Urinary bladder (tissue), 4 donors: ENCODE results near the gene TPGS1. TPM values are rescaled to one million over a fixed set of nuclear protein-coding genes. Genes with fewer than 3 reads are reported as not detected.

Experiments
- DNase-seq: peaks from one replicate; pipeline ENCODE4 v3.0.0-alpha.2; 2015; ENCODE audit errors: extremely low spot score
- H3K27ac ChIP-seq: one replicate; pipeline ENCODE4 v1.5.1; 2013; ENCODE audit warnings: low read depth, mild to moderate bottlenecking, moderate library complexity
- H3K36me3 ChIP-seq: one replicate; pipeline ENCODE4 v1.6.1; 2013; ENCODE audit warnings: mild to moderate bottlenecking, moderate library complexity; ENCODE audit not compliant: insufficient read depth
- H3K4me1 ChIP-seq: one replicate; pipeline ENCODE4 v1.6.1; 2013; ENCODE audit warnings: mild to moderate bottlenecking, moderate library complexity; ENCODE audit not compliant: insufficient read depth
- H3K4me3 ChIP-seq: one replicate; pipeline ENCODE4 v1.5.1; 2013; ENCODE audit warnings: low read depth, low read length
- WGBS: extraction: QIAGEN DNeasy Blood & Tissue Kit; methylation state at CpG from one replicate; pipeline ENCODE4 v1.1.7; 2013; 5-methylcytosine and 5-hydroxymethylcytosine counted together
- polyA plus RNA-seq: library from polyadenylated mRNA; stranded (reverse); fragments of 200-250 nt; gene quantifications from one replicate; pipeline ENCODE4 v1.2.3, GENCODE V29; 2013
- total RNA-seq: library from RNA; depleted of rRNA; stranded (reverse); fragments of >200 nt; gene quantifications from one replicate; pipeline ENCODE4 v1.2.3, GENCODE V29; 2014
- donor health status: healthy with polysubstance abuse.
- donor health status: healthy.

Gene TPGS1
- total and polyA plus RNA-seq, 2 donors: 9.3 to 30.3 TPM

DNA sequence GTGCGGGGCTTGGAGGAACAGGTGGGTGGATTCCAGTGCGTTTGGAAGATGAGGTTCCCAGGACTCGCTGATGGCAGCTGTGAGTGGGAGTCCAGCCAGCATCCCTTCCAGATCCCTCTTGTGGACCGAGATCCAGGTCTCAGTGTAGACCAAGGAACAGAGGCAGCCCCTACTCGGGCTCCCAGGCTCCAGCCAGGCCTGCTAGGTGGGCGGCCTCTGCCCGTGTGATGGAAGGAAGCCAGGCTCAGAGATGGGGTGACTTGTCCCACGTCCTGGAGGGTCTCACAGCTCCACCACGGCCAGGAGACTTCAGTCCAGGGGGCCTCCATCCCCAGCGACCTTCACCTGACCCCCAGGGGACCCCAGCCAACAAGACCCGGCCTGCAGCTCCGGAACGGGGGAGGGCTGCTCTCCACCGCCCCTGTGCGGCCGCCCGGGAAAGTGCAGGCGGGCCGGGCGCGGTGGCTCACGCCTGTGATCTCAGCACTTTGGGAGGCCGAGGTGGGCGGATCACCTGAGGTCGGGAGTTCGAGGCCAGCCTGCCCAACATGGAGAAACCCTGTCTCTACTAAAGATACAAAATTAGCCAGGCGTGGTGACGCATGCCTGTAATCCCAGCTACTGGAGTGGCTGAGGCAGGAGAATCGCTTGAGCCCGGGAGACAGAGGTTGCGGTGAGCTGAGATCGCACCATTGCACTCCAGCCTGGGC lies 11.7 kb upstream of the TPGS1 start:
- Histone ChIP-seq H3K4me3 (no peak overlapping the region), H3K4me1 (peaks cover 2% of the 10 kb centered on the region), H3K36me3 (no peaks in the 10 kb centered on the region), H3K27ac (no peak overlapping the region)
- WGBS: 20% methylated on average over 32 of the region's 32 CpGs
- no peak for DNase-seq

GRCh38 chr19:496112-496665 lies 11.1 kb upstream of the TPGS1 start, which contains the start of gene MADCAM1:
Gene MADCAM1, plus strand, starts transcription at chr19:496486. Its CDS starts 14 bp downstream, at chr19:496500.
- Histone ChIP-seq H3K4me3 (no peak within 1 kb of the TSS), H3K4me1 (peaks cover 2% of the 10 kb centered on the region), H3K36me3 (no peaks in the 10 kb centered on the region), H3K27ac (no peak within 1 kb of the TSS)
- WGBS: 9% methylated on average over 33 of the region's 33 CpGs
- no peak for DNase-seq

DNA sequence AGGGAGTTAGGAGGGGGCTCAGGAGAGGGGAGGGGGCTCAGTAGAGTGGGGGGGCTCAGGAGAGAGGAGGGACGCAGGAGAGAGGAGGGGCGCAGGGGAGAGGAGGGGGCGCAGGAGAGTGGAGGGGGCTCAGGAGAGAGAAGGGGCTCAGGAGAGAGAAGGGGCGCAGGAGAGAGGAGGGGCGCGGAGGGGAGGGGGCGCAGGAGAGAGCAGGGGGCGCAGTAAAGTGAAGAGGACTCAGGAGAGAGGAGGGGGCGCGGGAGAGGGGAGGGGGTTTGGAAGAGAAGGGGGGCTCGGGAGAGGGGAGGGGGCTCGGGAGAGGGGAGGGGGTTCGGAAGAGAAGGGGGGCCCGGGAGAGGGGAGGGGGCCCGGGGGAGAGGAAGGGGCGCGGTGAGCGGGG lies 10.3 kb upstream of the TPGS1 start:
- no peak for DNase-seq
- H3K4me3 ChIP-seq: no peak overlapping the region
- H3K4me1 ChIP-seq: peaks cover 2% of the 10 kb centered on the region
- H3K27ac ChIP-seq: no peak overlapping the region
- no peaks in the 10 kb centered on the region for H3K36me3 ChIP-seq
- WGBS: 10% methylated on average over 17 of the region's 18 CpGs

- Histone ChIP-seq H3K27ac (no peak overlapping the region), H3K4me1 (peaks cover 2% of the 10 kb centered on the region), H3K4me3 (no peak overlapping the region), H3K36me3 (no peaks in the 10 kb centered on the region)
- WGBS: 1% methylated on average over 36 of the region's 36 CpGs
- DNase-seq: no peak
These were observed 9.8 kb upstream of the TPGS1 start for GRCh38 chr19:497491-497868.

- Histone ChIP-seq H3K27ac (no peak overlapping the region), H3K4me3 (no peak overlapping the region), H3K36me3 (no peaks in the 10 kb centered on the region), H3K4me1 (peaks cover 2% of the 10 kb centered on the region)
- WGBS: 7% methylated on average over 50 of the region's 50 CpGs
- no peak for DNase-seq
These were observed 9.3 kb upstream of the TPGS1 start for GRCh38 chr19:497869-498510.

DNA sequence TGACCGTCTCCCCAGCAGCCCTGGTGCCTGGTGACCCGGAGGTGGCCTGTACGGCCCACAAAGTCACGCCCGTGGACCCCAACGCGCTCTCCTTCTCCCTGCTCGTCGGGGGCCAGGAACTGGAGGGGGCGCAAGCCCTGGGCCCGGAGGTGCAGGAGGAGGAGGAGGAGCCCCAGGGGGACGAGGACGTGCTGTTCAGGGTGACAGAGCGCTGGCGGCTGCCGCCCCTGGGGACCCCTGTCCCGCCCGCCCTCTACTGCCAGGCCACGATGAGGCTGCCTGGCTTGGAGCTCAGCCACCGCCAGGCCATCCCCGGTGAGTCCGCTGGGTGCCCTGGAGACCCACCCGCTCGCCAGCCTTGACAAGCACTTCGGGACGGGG lies 8.8 kb upstream of the TPGS1 start:
- no peak for DNase-seq

GRCh38 chr19:498977-499623 lies 8.2 kb upstream of the TPGS1 start:
- H3K4me1 ChIP-seq: peaks cover 2% of the 10 kb centered on the region
- WGBS: 77% methylated on average over 31 of the region's 31 CpGs
- DNase-seq: no peak
- H3K36me3 ChIP-seq: no peaks in the 10 kb centered on the region
- no peak overlapping the region for H3K4me3 ChIP-seq
- H3K27ac ChIP-seq: no peak overlapping the region

More for the DNA sequence above, 8.8 kb upstream of the TPGS1 start:
- 14% methylated on average over 26 of the region's 26 CpGs for WGBS
- H3K4me1 ChIP-seq: peaks cover 2% of the 10 kb centered on the region
- no peak overlapping the region for H3K4me3 ChIP-seq
- H3K27ac ChIP-seq: no peak overlapping the region
- H3K36me3 ChIP-seq: no peaks in the 10 kb centered on the region

- Histone ChIP-seq H3K36me3 (no peaks in the 10 kb centered on the region), H3K27ac (no peak overlapping the region), H3K4me1 (peaks cover 2% of the 10 kb centered on the region), H3K4me3 (no peak overlapping the region)
- WGBS: 85% methylated on average over 17 of the region's 17 CpGs
- no peak for DNase-seq
These were observed 5.7 kb upstream of the TPGS1 start for GRCh38 chr19:501646-502045.

GRCh38 chr19:504616-505015 lies 2.7 kb upstream of the TPGS1 start:
- H3K36me3 ChIP-seq: no peaks in the 10 kb centered on the region
- no peaks in the 10 kb centered on the region for H3K4me1 ChIP-seq
- no peak overlapping the region for H3K27ac ChIP-seq
- H3K4me3 ChIP-seq: no peak overlapping the region
- no peak for DNase-seq
- 88% methylated on average over 14 of the region's 14 CpGs for WGBS

DNA sequence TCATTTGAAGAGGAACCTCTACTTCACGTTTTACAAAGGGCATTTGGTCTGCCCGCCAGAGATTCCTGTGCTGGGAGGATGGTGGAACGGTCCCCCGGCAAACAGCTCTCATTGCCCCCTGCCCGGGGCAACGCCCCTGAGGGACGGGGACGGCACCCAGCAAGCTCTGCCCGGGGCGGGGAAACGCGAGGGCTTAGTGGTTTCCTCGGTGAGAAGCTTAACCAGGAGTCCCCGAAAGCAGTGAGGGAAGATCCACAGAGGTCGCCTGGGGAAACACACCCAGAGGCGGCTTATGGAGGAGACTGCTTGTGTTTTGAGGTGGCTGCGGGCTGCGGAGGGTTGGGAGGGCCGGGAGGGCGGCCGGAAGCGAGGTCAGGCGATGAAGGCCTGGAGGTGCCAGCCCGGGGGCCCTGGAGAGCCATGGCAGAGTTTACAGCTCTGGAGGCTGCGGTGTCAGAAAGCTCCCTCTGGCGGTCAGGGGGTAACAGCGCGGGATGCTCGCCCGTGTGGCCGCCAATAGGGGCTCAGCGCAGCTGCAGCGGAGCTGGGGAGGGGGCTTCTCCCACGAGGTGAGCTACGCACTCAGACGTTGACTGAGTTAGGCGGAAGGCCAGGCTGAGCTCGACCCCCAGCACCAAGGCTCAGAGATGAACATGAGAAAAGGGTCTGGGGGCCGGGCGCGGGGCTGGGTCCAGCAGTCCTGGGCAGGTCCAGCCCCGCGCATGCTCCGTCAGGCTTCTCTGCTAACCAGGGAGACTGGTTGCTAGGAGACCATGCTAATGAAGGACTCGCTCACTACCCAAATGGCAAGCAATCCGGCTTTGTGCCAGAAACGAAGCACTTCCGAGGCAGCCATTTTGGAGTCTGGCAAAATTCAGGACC lies 652 bp upstream of the TPGS1 start:
- Histone ChIP-seq H3K4me3 (peak overlapping the region; percentile 91), H3K36me3 (no peaks in the 10 kb centered on the region), H3K4me1 (no peaks in the 10 kb centered on the region), H3K27ac (peak overlapping the region; percentile 76)
- DNase-seq: peak; percentile 100
- WGBS: 4% methylated on average over 48 of the region's 48 CpGs

DNA sequence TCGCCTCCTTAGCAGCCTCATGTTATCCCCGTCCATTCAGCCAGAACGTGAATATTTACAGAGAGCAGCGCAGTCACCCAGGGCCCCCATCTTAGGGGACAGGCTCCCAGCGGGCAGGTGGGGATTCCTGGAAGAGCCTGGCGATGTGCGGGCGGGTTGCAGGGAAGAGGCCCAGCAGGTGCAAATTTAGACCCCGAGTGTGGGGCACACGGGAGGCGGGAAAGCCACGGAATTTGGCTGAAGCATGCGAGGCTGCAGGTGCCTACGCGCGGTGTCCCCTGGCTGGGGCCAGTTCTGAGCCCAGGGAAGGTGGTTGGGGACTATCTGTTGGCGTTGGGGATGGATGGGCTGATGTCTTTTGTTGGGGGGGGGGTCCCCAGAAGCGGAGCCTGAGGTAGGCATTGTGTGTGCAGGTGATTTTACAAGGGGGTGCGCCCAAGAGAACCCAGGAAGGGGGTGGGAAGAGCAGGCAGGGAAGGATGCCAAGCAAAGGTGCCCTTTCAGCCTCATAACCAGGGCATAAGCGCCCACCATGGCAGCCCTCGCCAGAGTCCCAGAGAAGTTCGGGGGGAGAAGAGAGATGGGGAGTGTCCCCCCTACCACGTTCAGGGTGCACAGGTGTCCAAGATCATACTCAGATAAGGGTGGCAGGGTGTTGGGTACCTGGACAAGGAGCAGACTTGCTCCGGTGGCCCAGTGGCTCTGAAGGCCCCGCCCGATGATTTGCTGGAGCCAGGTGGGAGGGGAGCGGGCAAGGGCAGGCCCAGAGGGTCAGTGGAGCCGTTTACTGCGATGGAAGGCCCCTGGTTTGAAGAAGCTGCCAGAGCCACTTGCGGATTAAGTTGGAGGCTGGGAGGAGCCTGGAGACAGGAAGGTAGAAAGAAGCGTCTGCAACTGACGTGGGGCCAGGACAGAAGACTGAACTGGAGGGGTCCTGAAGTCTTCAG lies 1.2 kb downstream of the TPGS1 start:
- Histone ChIP-seq H3K27ac (no peak overlapping the region), H3K36me3 (no peaks in the 10 kb centered on the region), H3K4me1 (no peaks in the 10 kb centered on the region), H3K4me3 (peak overlapping the region; percentile 91)
- DNase-seq: no peak
- WGBS: 56% methylated on average over 32 of the region's 32 CpGs

- H3K4me3 ChIP-seq: no peak overlapping the region
- 14% methylated on average over 21 of the region's 21 CpGs for WGBS
- no peaks in the 10 kb centered on the region for H3K36me3 ChIP-seq
- no peaks in the 10 kb centered on the region for H3K4me1 ChIP-seq
- H3K27ac ChIP-seq: no peak overlapping the region
- no peak for DNase-seq
These were observed 3.4 kb downstream of the TPGS1 start for GRCh38 chr19:510606-511100.
